ENCODE results near the gene PJA1.

- TF ChIP-seq ZNF529 (tag by site-specific recombination; IDR thresholded peaks at IDR 0.05; ENCODE audit: insufficient replicate concordance), result no peak
- TF ChIP-seq ZFP3 (tag by site-specific recombination; IDR thresholded peaks at IDR 0.05; ENCODE audit: low read depth), result no peak
- TF ChIP-seq CTCF (tag by site-specific recombination; IDR thresholded peaks at IDR 0.05), result no peak
- no peak for TF ChIP-seq YY1 (tag by site-specific recombination; IDR thresholded peaks at IDR 0.05)
- TF ChIP-seq TSHZ1 (tag by site-specific recombination; IDR thresholded peaks at IDR 0.05; ENCODE audit: borderline replicate concordance), result no peak
- TF ChIP-seq ZBTB48 (tag by site-specific recombination; IDR thresholded peaks at IDR 0.05), result no peak
- no peak for TF ChIP-seq ZNF558 (tag by site-specific recombination; IDR thresholded peaks at IDR 0.05)
- TF ChIP-seq PRDM4 (tag by site-specific recombination; IDR thresholded peaks at IDR 0.05), result no peak
Measured at GRCh38 chrX:69120476-69120875, 44.8 kb downstream of the PJA1 start.
